ENCODE data around the gene ILK. TPM values are rescaled to one million over a fixed set of nuclear protein-coding genes. Genes with fewer than 3 reads are reported as not detected.

Gene ILK
- total and polyA plus RNA-seq, 9 donors, result 79.8 to 337 (median 140) TPM

GRCh38 chr11:6613496-6613895 lies 9.9 kb downstream of the ILK start:
- WGBS, 3 donors, result 86 to 92% (median 89%) methylated on average over 3 of the region's 3 CpGs
- Histone ChIP-seq H3K4me3 (no peak overlapping the region), H3K27me3 (no peaks in the 10 kb centered on the region), H3K27ac (peak overlapping the region in 1 of 2 donors; percentile 83), H3K36me3 (no peaks in the 10 kb centered on the region), H3K9me3 (no peaks in the 10 kb centered on the region), H3K4me1 (ENCODE audit: insufficient read depth) (peaks cover 6% of the 10 kb centered on the region)
- DNase-seq, result no peak
- intact Hi-C loops (cut with DNase I), result no loop called here
- TF ChIP-seq POLR2A (IDR thresholded peaks at IDR 0.05) (no peak), EP300 (IDR thresholded peaks at IDR 0.05) (no peak), CTCF (IDR thresholded peaks at IDR 0.05) (no peak)

- no peaks in the 10 kb centered on the region for H3K36me3 ChIP-seq
- 93 to 96% (median 93%) methylated on average over 2 of the region's 2 CpGs for WGBS, 3 donors
- intact Hi-C loops (cut with DNase I), result no loop called here
- no peak for DNase-seq
- no peaks in the 10 kb centered on the region for H3K9me3 ChIP-seq
- TF ChIP-seq EP300 (IDR thresholded peaks at IDR 0.05) (no peak), CTCF (IDR thresholded peaks at IDR 0.05) (no peak), POLR2A (IDR thresholded peaks at IDR 0.05) (no peak)
- no peak overlapping the region for H3K27ac ChIP-seq
- H3K4me1 ChIP-seq (ENCODE audit: insufficient read depth), result peaks cover 6% of the 10 kb centered on the region
- no peak overlapping the region for H3K4me3 ChIP-seq
- no peaks in the 10 kb centered on the region for H3K27me3 ChIP-seq
These were observed 10.9 kb downstream of the ILK start for GRCh38 chr11:6614446-6614845.

- 90 to 98% (median 91%) methylated on average over 5 of the region's 5 CpGs for WGBS, 3 donors
- H3K27me3 ChIP-seq, result no peaks in the 10 kb centered on the region
- intact Hi-C loops (cut with DNase I), result loop anchor here in 1 of 4 donors (5.0 kb wide), 1 partner anchor 133 kb away; the partner anchor contains the start of genes ARFIP2 and TIMM10B
- DNase-seq, result no peak
- no peaks in the 10 kb centered on the region for H3K36me3 ChIP-seq
- H3K4me1 ChIP-seq (ENCODE audit: insufficient read depth), result peaks cover 6% of the 10 kb centered on the region
- H3K4me3 ChIP-seq, result no peak overlapping the region
- no peak overlapping the region for H3K27ac ChIP-seq
- H3K9me3 ChIP-seq, result no peaks in the 10 kb centered on the region
- TF ChIP-seq EP300 (IDR thresholded peaks at IDR 0.05), result no peak
- no peak for TF ChIP-seq POLR2A (IDR thresholded peaks at IDR 0.05)
- TF ChIP-seq CTCF (IDR thresholded peaks at IDR 0.05), result no peak
These were observed 11.5 kb downstream of the ILK start for GRCh38 chr11:6615046-6615445.

GRCh38 chr11:6615882-6616585 lies 12.5 kb downstream of the ILK start:
- DNase-seq, result no peak
- Histone ChIP-seq H3K27me3 (no peaks in the 10 kb centered on the region), H3K4me1 (ENCODE audit: insufficient read depth) (peaks cover 6% of the 10 kb centered on the region), H3K9me3 (no peaks in the 10 kb centered on the region), H3K36me3 (no peaks in the 10 kb centered on the region), H3K27ac (no peak overlapping the region), H3K4me3 (no peak overlapping the region)
- TF ChIP-seq CTCF (IDR thresholded peaks at IDR 0.05), result no peak
- no peak for TF ChIP-seq POLR2A (IDR thresholded peaks at IDR 0.05)
- no peak for TF ChIP-seq EP300 (IDR thresholded peaks at IDR 0.05)
- intact Hi-C loops (cut with DNase I), result loop anchor here in 1 of 4 donors (5.0 kb wide), 1 partner anchor 134 kb away; the partner anchor contains the start of genes ARFIP2 and TIMM10B
- WGBS, 3 donors, result 93 to 94% (median 94%) methylated on average over 9 of the region's 9 CpGs
